Peyer's patch (tissue), 4 donors: ENCODE data around the gene HNF1A. TPM values are rescaled to one million over a fixed set of nuclear protein-coding genes. Genes with fewer than 3 reads are reported as not detected.

Experiments
- DNase-seq, 3 donors: peaks; one replicate each; pipeline ENCODE4 v3.0.0-alpha.2; 2017 to 2019
- H3K27ac ChIP-seq, 4 donors: fragments of 200-600 bp; sonication (generic); one replicate each; pipeline ENCODE4 v1.5.1; 2016 to 2019
- H3K27me3 ChIP-seq, 2 donors: fragments of 200-600 bp; sonication (generic); one replicate each; pipeline ENCODE4 v1.5.1; 2019
- H3K36me3 ChIP-seq, 3 donors: fragments of 200-600 bp; sonication (generic); one replicate each; pipeline ENCODE4 v1.5.1; 2016 to 2019
- H3K4me1 ChIP-seq, 4 donors: fragments of 200-600 bp; sonication (generic); one replicate each; pipeline ENCODE4 v1.5.1; 2016 to 2019
- H3K4me3 ChIP-seq, 4 donors: fragments of 200-600 bp; sonication (generic); 1 replicate in 3 of 4; 2 replicates in 1 of 4; pipeline ENCODE4 v1.5.1; 2016 to 2019; ENCODE audit warnings: mild to moderate bottlenecking in 1 of 4
- H3K9me3 ChIP-seq, 4 donors: fragments of 200-600 bp; sonication (generic); one replicate each; pipeline ENCODE4 v1.5.1; 2016 to 2019; ENCODE audit warnings: mild to moderate bottlenecking in 1 of 4
- CTCF ChIP-seq, 6 experiments: fragments of 450-650 bp in 4 of 6; fragments of 200-600 bp in 2 of 6; sonication (generic) in 1 of 6; IDR thresholded peaks; one replicate each; pipeline ENCODE4 v1.5.1; 2017 to 2019; ENCODE audit warnings: antibody characterized with exemption in 6 of 6, mild to moderate bottlenecking in 3 of 6, moderate library complexity in 1 of 6
- POLR2A ChIP-seq, 2 donors: fragments of 450-650 bp; IDR thresholded peaks; one replicate each; pipeline ENCODE4 v1.5.1; 2017; ENCODE audit warnings: antibody characterized with exemption in 2 of 2, mild to moderate bottlenecking in 2 of 2, moderate library complexity in 2 of 2
- total RNA-seq, 4 donors: library from RNA; depleted of rRNA; stranded (reverse); fragments of >200 nt; gene quantifications; one replicate each; pipeline ENCODE4 v1.1.0, GENCODE V29; 2016

Gene HNF1A
- total RNA-seq, 4 donors from 2014 or later = 15.7 to 93.6 (median 57.0) TPM

- Histone ChIP-seq H3K36me3 (peaks cover 0 to 9% (median 0%) of the 10 kb centered on the region in 3 donors), H3K4me3 (peak overlapping the region in 1 of 4 donors; percentile 29), H3K27ac (peak overlapping the region in 3 of 4 donors; percentile 40 to 81 (median 74)), H3K9me3 (no peaks in the 10 kb centered on the region), H3K27me3 (no peaks in the 10 kb centered on the region), H3K4me1 (peaks cover 0 to 37% (median 0%) of the 10 kb centered on the region in 4 donors)
- TF ChIP-seq CTCF (IDR thresholded peaks at IDR 0.05) (no peak), POLR2A (IDR thresholded peaks at IDR 0.05) (no peak)
- peak in 2 of 3 donors; percentile 85 to 86 for DNase-seq
These were observed 6.1 kb downstream of the HNF1A start for GRCh38 chr12:120984351-120984898.

- Histone ChIP-seq H3K27ac (no peak overlapping the region), H3K36me3 (peaks cover 0 to 15% (median 0%) of the 10 kb centered on the region in 3 donors)
- no peak for DNase-seq
These were observed 9.9 kb downstream of the HNF1A start for GRCh38 chr12:120988234-120988633.

DNA sequence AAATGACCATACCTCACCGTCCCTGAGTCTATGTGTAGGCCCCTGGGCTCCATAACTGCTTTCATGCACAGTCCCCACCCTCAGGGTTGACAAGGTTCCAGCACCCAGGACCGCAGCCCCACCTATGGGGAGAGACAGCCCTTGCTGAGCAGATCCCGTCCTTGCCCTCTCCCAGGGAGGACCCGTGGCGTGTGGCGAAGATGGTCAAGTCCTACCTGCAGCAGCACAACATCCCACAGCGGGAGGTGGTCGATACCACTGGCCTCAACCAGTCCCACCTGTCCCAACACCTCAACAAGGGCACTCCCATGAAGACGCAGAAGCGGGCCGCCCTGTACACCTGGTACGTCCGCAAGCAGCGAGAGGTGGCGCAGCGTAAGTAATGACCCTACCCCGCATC lies 10.3 kb downstream of the HNF1A start:
- Histone ChIP-seq H3K4me1 (peaks cover 0 to 18% (median 0%) of the 10 kb centered on the region in 4 donors), H3K27me3 (no peaks in the 10 kb centered on the region), H3K36me3 (peaks cover 0 to 20% (median 0%) of the 10 kb centered on the region in 3 donors), H3K27ac (no peak overlapping the region), H3K9me3 (no peaks in the 10 kb centered on the region), H3K4me3 (no peak overlapping the region)
- TF ChIP-seq CTCF (IDR thresholded peaks at IDR 0.05) = no peak
- no peak for TF ChIP-seq POLR2A (IDR thresholded peaks at IDR 0.05)
- no peak for DNase-seq

More at GRCh38 chr12:120988234-120988633, 9.9 kb downstream of the HNF1A start:
- Histone ChIP-seq H3K4me3 (no peak overlapping the region), H3K27me3 (no peaks in the 10 kb centered on the region), H3K4me1 (peaks cover 0 to 20% (median 0%) of the 10 kb centered on the region in 4 donors), H3K9me3 (no peaks in the 10 kb centered on the region)
- TF ChIP-seq POLR2A (IDR thresholded peaks at IDR 0.05) (no peak), CTCF (IDR thresholded peaks at IDR 0.05) (no peak)

DNA sequence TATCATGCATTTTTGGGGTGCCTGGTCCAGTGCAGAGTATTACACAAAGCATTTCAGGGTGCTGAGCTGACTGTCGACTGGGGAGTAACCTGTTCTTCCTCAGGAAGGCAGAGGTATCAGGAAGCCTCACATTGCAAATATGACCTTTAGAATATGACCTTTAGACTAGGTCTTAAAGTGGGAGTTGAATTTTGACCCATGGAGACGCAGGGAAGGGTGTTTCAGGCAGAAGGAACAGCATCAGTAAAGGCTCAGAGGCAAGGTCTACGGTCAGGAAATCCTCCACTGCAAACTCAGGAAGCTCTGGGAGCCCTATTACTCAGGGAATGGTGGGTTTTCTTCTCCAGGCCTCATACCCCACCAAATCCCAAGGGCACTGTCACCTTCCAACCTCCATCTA lies 11.3 kb downstream of the HNF1A start:
- H3K27ac ChIP-seq = no peak overlapping the region
- no peak overlapping the region for H3K4me3 ChIP-seq
- TF ChIP-seq CTCF (IDR thresholded peaks at IDR 0.05) (no peak), POLR2A (IDR thresholded peaks at IDR 0.05) (no peak)
- H3K36me3 ChIP-seq = peaks cover 0 to 30% (median 0%) of the 10 kb centered on the region in 3 donors
- no peak for DNase-seq
- peaks cover 0 to 10% (median 0%) of the 10 kb centered on the region in 4 donors for H3K4me1 ChIP-seq
- H3K27me3 ChIP-seq = no peaks in the 10 kb centered on the region
- H3K9me3 ChIP-seq = no peaks in the 10 kb centered on the region

GRCh38 chr12:120990487-120991055 lies 12.2 kb downstream of the HNF1A start:
- H3K9me3 ChIP-seq = no peaks in the 10 kb centered on the region
- H3K27me3 ChIP-seq = no peaks in the 10 kb centered on the region
- no peak for TF ChIP-seq CTCF (IDR thresholded peaks at IDR 0.05)
- no peak for TF ChIP-seq POLR2A (IDR thresholded peaks at IDR 0.05)
- no peak overlapping the region for H3K4me3 ChIP-seq
- DNase-seq = no peak
- H3K4me1 ChIP-seq = peaks cover 0 to 1% (median 0%) of the 10 kb centered on the region in 4 donors
- no peak overlapping the region for H3K27ac ChIP-seq
- H3K36me3 ChIP-seq = peaks cover 0 to 39% (median 0%) of the 10 kb centered on the region in 3 donors
